Astrocyte (in vitro differentiated cells and primary cell): Measurements from ENCODE around the gene DOCK10.

ENCODE experiments used
- EZH2 ChIP-seq: IDR thresholded peaks from 2 replicates; pipeline ENCODE4 v1.6.1; 2012; ENCODE audit warnings: mild to moderate bottlenecking, low read length, inconsistent platforms; ENCODE audit not compliant: insufficient read depth
- TF ChIP-seq, protein P1 (sequence below): IDR thresholded peaks from 2 replicates; pipeline ENCODE4 v1.5.1; 2011; ENCODE audit warnings: low read depth, mild to moderate bottlenecking, inconsistent platforms, low read length, moderate library complexity; ENCODE audit not compliant: insufficient read depth

DNA sequence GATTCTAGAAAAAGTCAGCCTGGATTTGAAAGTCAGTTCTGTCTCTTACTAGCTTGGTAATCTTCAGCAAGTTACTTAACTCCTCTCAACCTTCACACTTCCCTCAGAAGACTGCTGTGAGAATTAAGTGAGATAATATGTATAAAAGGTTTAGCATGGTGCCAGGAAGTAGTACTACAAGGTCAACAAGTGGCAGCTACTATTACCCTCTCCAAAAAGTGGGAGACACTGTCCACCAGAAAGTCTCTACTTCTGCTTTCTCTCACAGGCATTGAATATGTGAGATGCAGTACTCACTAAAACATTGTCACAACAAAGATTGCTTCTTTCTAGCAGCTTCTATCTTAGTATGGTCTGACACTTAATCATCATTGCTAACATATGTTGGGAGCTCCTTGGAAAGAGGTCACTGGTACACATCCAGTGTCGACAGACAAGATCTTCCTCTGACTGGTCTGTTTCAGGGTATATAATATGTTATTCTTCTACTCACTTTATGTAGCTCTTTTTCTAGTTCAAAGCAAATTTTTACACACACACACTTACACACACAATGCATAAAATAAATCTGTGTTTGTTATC is 47.9 kb downstream of the DOCK10 start:
- TF ChIP-seq, protein P1, sequence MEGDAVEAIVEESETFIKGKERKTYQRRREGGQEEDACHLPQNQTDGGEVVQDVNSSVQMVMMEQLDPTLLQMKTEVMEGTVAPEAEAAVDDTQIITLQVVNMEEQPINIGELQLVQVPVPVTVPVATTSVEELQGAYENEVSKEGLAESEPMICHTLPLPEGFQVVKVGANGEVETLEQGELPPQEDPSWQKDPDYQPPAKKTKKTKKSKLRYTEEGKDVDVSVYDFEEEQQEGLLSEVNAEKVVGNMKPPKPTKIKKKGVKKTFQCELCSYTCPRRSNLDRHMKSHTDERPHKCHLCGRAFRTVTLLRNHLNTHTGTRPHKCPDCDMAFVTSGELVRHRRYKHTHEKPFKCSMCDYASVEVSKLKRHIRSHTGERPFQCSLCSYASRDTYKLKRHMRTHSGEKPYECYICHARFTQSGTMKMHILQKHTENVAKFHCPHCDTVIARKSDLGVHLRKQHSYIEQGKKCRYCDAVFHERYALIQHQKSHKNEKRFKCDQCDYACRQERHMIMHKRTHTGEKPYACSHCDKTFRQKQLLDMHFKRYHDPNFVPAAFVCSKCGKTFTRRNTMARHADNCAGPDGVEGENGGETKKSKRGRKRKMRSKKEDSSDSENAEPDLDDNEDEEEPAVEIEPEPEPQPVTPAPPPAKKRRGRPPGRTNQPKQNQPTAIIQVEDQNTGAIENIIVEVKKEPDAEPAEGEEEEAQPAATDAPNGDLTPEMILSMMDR = no peak
- no peak for TF ChIP-seq EZH2
